Tibial nerve (tissue), 3 donors: Measurements from ENCODE around the gene BEST2.

Source experiments
- CTCF ChIP-seq, 5 experiments: fragments of 200-600 bp in 3 of 5; fragments of 450-650 bp in 2 of 5; sonication (generic) in 3 of 5; IDR thresholded peaks; one replicate each; pipeline ENCODE4 v1.5.1; 2016 to 2019; ENCODE audit warnings: antibody characterized with exemption in 5 of 5, mild to moderate bottlenecking in 3 of 5, moderate library complexity in 2 of 5
- POLR2A ChIP-seq, 2 donors: fragments of 450-650 bp; IDR thresholded peaks; one replicate each; pipeline ENCODE4 v1.6.1; 2017; ENCODE audit warnings: antibody characterized with exemption in 2 of 2, mild to moderate bottlenecking in 2 of 2, moderate library complexity in 2 of 2

DNA sequence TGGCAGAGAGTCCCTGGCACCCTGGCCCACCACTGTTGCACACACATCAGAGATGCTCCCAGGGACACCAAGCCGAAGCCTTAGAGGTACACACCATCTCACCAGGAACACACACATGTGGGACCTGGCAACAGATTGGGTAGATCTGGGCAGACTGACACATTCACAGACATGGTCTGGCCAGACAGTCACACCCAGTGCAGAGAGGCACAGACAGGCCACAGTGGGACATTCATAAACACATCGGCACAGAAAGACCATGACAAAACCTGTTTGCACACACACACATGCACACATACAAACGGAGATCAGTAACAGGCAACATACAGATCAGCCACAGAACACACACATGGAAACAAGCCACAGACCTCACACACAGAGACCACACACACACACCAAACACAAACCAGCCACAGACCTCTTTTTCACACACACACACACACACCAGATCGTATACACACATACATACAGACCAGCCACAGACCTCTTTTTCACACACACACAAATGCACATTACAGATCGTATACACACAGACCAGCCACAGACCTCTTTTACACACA lies 33.4 kb downstream of the BEST2 start:
- TF ChIP-seq CTCF (IDR thresholded peaks at IDR 0.05) (no peak), POLR2A (IDR thresholded peaks at IDR 0.05) (no peak)
